ENCODE data around the gene LMNTD2.

- TF ChIP-seq CTCF (IDR thresholded peaks at IDR 0.05; ENCODE audit: insufficient read depth, low read length) = no peak
- no peak for TF ChIP-seq POLR2AphosphoS5 (IDR thresholded peaks at IDR 0.05; ENCODE audit: low read depth)
- no peak for TF ChIP-seq SPI1 (IDR thresholded peaks at IDR 0.05; ENCODE audit: borderline replicate concordance, low read depth)
Observed at GRCh38 chr11:536841-537621, 23.5 kb downstream of the LMNTD2 start, which contains the start of gene LRRC56.
